ENCODE data around the gene VCL.

The VCL gene

GRCh38 chr10:74160013-74160412, 162.1 kb downstream of the VCL start:
- DNase-seq, result no peak

- DNase-seq, result no peak
Observed at GRCh38 chr10:74163319-74164068, 165.6 kb downstream of the VCL start.

DNA sequence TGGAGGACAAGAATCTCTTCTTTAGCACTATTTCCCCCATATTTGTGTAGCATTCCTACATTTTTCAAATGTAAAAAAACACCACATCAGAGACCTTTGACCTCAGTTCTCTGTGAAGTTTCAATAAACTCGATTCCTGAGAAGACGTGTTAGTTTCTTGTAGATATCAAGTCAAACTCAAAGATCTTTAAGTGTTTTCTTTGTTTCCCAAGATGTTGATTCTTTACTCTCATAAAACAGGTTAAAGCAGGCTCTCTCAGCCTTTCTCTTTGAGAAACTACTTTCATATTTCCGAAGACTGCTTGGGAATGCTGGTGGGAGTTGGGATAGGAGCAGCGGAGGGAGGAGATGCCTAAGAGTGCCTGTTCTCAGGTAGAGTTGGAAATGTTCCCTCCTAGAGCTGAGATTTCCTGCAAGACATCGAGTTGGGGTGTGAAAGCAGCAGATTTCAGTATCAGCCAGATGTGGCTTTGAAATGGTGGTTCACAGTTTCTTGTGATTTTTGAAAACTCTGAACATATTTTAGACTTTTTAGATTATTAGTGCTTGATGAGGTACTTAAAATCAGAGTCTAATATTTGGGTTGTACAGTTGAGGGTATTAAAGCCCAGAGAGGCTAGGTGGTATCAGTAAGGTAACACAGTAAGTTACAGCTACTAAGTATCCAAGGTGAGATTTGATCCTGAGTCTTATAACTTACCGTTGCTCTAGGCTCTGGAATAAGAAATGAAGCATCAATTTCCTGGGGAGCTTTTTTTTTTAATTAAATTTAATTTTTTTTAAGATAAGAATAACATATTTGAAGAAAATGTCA, 167.0 kb downstream of the VCL start:
- DNase-seq, result peak; percentile 55

GRCh38 chr10:74165530-74165901, 167.6 kb downstream of the VCL start:
- peak; percentile 44 for DNase-seq

GRCh38 chr10:74167443-74167842, 169.5 kb downstream of the VCL start:
- no peak for DNase-seq

All from fibroblast of skin of right biceps (primary cell).